ENCODE data around the gene ZNF215.

DNA sequence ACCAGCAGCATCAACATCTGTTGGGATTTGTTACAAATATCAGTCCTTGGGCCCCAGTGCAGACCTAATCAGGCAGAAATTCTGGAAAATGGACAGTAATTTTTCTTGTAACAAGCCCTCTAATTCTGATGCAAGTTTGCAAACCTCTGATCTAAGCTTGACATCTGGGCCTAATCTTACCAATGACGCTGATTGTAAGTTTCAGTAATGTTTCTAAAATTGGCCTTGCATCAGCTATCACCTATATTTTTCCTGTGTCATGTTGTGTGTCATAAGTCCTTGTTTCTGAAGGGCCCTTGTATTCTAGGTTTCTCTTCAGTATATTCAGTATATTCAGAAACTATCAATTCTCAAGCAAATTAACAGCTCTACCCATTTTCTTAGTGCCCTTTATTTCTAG, 36.4 kb downstream of the ZNF215 start:
- TF ChIP-seq, protein P1, sequence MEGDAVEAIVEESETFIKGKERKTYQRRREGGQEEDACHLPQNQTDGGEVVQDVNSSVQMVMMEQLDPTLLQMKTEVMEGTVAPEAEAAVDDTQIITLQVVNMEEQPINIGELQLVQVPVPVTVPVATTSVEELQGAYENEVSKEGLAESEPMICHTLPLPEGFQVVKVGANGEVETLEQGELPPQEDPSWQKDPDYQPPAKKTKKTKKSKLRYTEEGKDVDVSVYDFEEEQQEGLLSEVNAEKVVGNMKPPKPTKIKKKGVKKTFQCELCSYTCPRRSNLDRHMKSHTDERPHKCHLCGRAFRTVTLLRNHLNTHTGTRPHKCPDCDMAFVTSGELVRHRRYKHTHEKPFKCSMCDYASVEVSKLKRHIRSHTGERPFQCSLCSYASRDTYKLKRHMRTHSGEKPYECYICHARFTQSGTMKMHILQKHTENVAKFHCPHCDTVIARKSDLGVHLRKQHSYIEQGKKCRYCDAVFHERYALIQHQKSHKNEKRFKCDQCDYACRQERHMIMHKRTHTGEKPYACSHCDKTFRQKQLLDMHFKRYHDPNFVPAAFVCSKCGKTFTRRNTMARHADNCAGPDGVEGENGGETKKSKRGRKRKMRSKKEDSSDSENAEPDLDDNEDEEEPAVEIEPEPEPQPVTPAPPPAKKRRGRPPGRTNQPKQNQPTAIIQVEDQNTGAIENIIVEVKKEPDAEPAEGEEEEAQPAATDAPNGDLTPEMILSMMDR (IDR thresholded peaks at IDR 0.05; ENCODE audit: low read length) = no peak
- TF ChIP-seq EZH2 (IDR thresholded peaks at IDR 0.05; ENCODE audit: borderline replicate concordance, low read length) = no peak

Measured in OCI-LY1 (cell line).